Brain microvascular endothelial cell (primary cell): ENCODE measurements around the gene DHH.
"Not testable (repeated sequence)": the region's sequence is repeated elsewhere in the genome, so short reads cannot be mapped to it uniquely, and the experiment has no call there.

Experiments used
- DNase-seq: peaks from one replicate; pipeline ENCODE4 v3.0.0-alpha.2; 2020
- H3K27ac ChIP-seq: fragments of 250-450 bp; sonication (Bioruptor Pico); 2 replicates; pipeline ENCODE4 v1.5.1; 2020; ENCODE audit warnings: mild to moderate bottlenecking, moderate library complexity
- H3K27me3 ChIP-seq: fragments of 250-450 bp; sonication (Bioruptor Pico); replicated peaks from 2 replicates; pipeline ENCODE4 v1.5.1; 2020; ENCODE audit warnings: mild to moderate bottlenecking
- H3K36me3 ChIP-seq: fragments of 250-450 bp; sonication (Bioruptor Pico); replicated peaks from 2 replicates; pipeline ENCODE4 v1.5.1; 2020; ENCODE audit warnings: mild to moderate bottlenecking
- H3K4me3 ChIP-seq: 2 replicates; pipeline ENCODE4 v1.5.1; 2011; ENCODE audit warnings: low read depth, mild to moderate bottlenecking, control low read depth, low read length, moderate library complexity
- CTCF ChIP-seq: IDR thresholded peaks from 2 replicates; pipeline ENCODE4 v1.5.1; 2011; ENCODE audit warnings: low read depth, mild to moderate bottlenecking, moderate library complexity, low read length, control low read depth, inconsistent platforms; ENCODE audit errors: missing control alignments
- in situ Hi-C: cut with HindIII; loops from 2 replicates; pipeline ENCODE4 v1.10.0; 2017; ENCODE audit warnings: low sequenced_read_pairs, low pct_ligation_motif_present

The DHH gene

GRCh38 chr12:49079793-49080192 is 14.8 kb downstream of the DHH start:
- no peak for DNase-seq
- Histone ChIP-seq H3K4me3 (no peak overlapping the region), H3K36me3 (no peaks in the 10 kb centered on the region), H3K27ac (no peak overlapping the region), H3K27me3 (no peaks in the 10 kb centered on the region)
- TF ChIP-seq CTCF, result no peak
- in situ Hi-C loops, result no loop called here

DNA sequence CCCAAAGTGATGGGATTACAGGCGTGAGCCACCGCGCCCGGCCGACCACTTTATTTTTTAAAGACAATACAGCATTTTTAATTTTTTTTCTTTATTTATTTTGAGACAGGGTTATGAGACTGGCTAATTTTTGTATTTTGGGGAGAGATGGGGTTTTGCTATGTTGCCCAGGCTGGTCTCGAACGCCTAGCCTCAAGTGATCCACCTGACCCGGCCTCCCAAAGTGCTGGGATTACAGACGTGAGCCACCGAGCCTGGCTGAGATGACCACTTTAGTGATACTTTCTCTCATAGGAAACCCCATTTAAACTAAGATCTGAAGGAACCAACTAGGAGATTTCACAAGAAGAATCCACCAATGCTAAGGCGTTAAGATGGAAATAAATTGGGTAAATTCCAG is 23.6 kb downstream of the DHH start:
- Histone ChIP-seq H3K27me3 (no peaks in the 10 kb centered on the region), H3K4me3 (no peak overlapping the region), H3K27ac (no peak overlapping the region), H3K36me3 (no peaks in the 10 kb centered on the region)
- TF ChIP-seq CTCF, result no peak
- no peak for DNase-seq
- in situ Hi-C loops, result no loop called here

- Histone ChIP-seq H3K36me3 (no peaks in the 10 kb centered on the region), H3K27me3 (no peaks in the 10 kb centered on the region), H3K27ac (peak within 1 kb of the TSS; percentile 72), H3K4me3 (peak within 1 kb of the TSS; percentile 87)
- in situ Hi-C loops, result no loop called here
- peak; percentile 98 for DNase-seq
- TF ChIP-seq CTCF, result no peak
Measured at GRCh38 chr12:49069507-49070346, 24.9 kb downstream of the DHH start, which contains the start of gene RHEBL1. Gene RHEBL1 (minus strand): TSS chr12:49069979. CDS start chr12:49069785, 194 bp downstream.

DNA sequence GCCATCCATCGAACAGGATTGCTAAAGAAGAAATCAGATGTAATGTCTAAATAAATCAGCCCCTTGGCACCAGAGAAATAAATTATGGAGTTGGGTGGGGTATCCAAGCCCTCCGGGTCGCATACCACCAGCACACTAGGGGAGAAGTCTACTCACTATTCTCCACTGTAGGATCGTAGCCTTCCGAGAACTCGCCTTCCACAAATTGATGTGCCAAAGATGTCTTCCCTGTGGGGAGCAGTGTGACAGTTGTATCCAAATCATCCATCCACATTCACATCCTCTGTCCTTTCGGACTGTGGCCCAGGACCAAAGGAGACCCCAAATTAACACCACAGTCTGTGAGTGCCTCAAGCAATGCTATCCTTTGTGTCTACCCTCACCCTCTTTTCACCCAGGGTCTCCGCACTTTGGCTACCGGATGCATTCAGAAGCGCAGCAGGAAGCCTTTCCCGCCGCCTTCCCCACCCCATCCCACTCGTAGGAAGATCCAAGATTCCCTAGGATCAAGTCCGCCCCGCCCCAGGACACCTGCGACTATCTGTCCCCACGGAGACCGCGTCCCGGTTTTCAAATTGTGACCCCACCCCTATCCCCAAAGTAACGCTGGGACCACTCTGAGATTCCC is 25.6 kb downstream of the DHH start:
- Histone ChIP-seq H3K4me3 (peak overlapping the region; percentile 87), H3K27me3 (no peaks in the 10 kb centered on the region), H3K27ac (no peak overlapping the region), H3K36me3 (no peaks in the 10 kb centered on the region)
- TF ChIP-seq CTCF, result no peak
- in situ Hi-C loops, result no loop called here
- DNase-seq, result no peak

GRCh38 chr12:49066120-49066519 is 28.5 kb downstream of the DHH start:
- Histone ChIP-seq H3K27ac (no peak overlapping the region), H3K27me3 (no peaks in the 10 kb centered on the region), H3K36me3 (no peaks in the 10 kb centered on the region), H3K4me3 (no peak overlapping the region)
- no peak for DNase-seq
- TF ChIP-seq CTCF, result no peak
- in situ Hi-C loops, result no loop called here

DNA sequence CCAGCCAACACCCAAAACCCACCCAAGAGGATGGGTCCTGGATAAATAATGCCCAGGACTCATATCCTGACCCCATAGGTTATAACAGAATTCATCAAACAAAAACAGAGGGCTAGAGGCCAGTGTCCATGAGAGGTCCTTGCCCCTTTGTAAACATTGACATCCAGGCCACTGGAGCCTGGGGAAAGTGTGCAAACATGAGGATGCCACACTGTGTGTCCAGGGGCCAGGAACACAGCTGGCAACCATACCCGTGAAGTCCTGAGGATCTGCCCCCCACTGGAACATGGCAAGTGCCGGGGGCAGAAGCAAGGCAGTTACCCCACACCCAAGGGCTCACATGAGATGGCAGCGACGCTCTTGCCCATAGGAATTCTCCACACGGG is 29.8 kb downstream of the DHH start:
- in situ Hi-C loops, result no loop called here
- TF ChIP-seq CTCF, result no peak
- no peak overlapping the region for H3K4me3 ChIP-seq
- no peaks in the 10 kb centered on the region for H3K36me3 ChIP-seq
- DNase-seq, result no peak
- H3K27me3 ChIP-seq, result no peaks in the 10 kb centered on the region
- H3K27ac ChIP-seq, result no peak overlapping the region

GRCh38 chr12:49061916-49062315 is 32.7 kb downstream of the DHH start:
- DNase-seq, H3K4me3 ChIP-seq, H3K27ac ChIP-seq, H3K36me3 ChIP-seq, in situ Hi-C loops, H3K27me3 ChIP-seq: not testable (repeated sequence)
